OCI-LY7 (cell line): ENCODE data around the gene PRR18.

ENCODE experiments used
- CTCF ChIP-seq: fragments of 200-600 bp; sonication (generic); conservative IDR thresholded peaks from 2 replicates; pipeline ENCODE4 v1.5.1; 2014; ENCODE audit warnings: mild to moderate bottlenecking, antibody characterized with exemption, low read length, moderate library complexity, mixed read lengths
- EZH2phosphoT487 ChIP-seq: fragments of 200-600 bp; sonication (generic); IDR thresholded peaks from 2 replicates; pipeline ENCODE4 v1.6.1; 2018; ENCODE audit warnings: low read depth, borderline replicate concordance, mild to moderate bottlenecking, mixed run types, antibody characterized with exemption, low read length, moderate library complexity, mixed read lengths

GRCh38 chr6:166270706-166271375 is 37.4 kb downstream of the PRR18 start:
- TF ChIP-seq CTCF = no peak
- TF ChIP-seq EZH2phosphoT487 = no peak
